Measurements from ENCODE around the gene TENM3.
"Not testable (repeated sequence)": the region's sequence is repeated elsewhere in the genome, so short reads cannot be mapped to it uniquely, and the experiment has no call there.

The TENM3 gene

DNA sequence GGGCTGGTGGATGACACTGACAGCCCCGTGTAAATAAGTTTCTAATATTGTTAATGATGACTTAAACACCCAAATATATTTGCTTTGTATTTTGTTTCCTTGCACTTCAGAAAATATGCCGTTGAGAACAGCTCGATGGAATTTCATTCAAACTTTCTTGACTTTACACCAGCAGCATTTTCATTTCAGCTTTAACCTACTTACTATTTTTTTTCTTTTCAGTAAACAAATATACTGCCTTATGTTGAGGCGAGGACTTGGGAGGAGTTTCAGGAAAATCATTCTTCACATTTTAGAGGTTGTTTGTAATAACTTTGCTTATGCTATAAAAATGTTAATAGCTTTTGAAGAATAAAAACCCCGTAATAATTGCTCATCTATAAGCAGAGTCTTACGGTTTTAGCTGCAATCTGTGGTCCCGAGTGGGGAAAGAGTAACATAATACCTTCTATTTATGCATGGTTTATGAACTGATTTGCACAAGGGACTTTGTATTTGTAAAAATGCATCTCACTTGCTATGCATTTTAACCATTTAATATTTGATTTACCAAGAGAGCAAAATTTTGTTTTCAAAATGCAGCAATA lies 14.1 kb upstream of the TENM3 start:
- no peak for DNase-seq

DNA sequence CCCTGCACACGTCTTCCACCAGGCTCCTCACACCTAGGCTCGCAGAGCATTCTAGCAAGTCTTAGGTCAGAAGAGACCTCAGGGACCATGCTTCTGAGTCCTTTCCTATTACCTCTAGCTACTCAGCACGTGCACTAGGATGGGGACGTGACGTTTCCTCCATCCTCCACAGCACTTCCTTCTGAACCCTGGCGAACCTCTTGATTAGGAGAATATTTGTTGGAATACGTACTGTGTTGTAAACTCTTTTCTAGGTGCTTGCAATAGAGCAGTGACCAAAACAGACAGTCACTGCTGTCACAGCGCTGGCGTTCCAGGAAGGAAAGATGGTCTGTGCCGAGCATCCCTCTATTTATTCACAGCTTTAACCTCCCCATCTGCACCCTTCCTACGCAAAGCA lies 12.9 kb upstream of the TENM3 start:
- no peak for DNase-seq

DNA sequence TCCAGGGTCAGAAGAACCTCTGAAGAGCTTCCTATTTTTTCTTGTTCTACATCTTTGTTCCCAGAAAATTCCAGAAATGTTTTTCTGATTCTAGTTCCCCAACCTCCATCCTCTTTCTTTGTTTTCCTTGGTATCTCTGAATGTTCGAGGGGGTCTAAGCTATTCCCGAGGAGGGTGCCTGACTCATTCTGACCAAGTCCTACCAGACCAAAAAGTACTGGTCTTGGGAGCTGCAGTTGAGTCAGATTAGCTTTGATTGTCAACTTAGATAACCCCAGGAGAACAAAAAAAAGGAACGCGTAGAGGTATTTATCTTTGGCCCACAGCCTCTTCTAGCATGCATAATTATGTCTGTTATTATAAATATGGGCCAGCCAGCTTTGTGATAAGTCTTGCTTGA lies 12.1 kb upstream of the TENM3 start:
- no peak for DNase-seq

DNA sequence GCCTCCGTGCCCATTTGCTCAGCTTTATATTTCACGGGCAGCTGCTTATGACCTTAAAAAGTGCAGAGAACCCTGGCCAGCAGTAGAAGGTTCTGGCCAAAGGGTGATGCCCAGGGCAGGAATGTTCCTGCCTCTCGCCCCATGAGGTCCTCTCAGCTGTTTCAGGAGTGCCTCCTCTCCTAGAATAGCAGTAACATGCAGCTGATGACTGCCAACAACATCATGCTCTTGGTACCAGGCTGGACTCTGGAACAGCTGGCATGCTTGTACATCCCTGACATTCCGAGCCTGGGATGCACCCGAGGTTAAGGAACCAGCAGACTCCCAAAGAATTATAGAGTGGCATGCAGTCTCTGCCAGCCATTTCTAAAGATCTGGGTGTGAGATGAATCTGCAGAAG lies 11.7 kb upstream of the TENM3 start:
- DNase-seq: no peak

DNA sequence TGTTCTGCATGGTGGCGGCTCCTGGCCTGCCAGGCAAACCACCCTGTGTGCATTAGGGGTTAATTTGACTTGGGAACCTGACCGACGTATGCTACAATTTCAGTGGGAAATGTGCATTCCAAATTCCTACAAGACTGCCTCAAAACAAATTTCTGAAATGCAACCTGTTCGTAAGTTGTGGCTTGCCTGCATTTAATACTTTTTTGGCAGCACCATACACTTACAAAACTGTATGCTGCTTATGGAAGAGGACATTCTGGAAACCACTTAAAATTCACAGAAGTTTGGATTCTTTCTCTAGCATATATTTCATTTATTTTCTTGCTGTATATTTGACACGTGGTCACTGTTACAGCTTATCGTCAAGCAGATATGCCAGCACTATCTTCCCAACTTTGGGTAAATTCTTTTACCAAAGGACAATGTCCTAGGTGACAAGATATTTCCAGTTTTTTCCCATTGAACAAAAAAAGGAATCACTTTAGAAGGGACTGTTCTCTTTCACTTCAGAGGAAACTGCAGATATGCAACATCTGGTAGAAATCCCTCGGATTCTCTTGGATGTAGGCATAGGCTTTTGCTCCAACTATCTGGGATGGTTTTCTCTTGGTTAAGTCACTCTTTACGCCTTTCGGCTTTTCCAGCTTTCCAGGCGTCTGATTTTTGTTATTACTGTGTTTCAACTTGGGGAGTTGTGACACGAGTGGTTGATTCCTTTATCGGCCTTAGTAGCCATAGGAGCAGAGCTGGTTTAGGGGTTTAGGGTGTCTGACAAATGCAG lies 9.7 kb upstream of the TENM3 start:
- no peak for DNase-seq

DNA sequence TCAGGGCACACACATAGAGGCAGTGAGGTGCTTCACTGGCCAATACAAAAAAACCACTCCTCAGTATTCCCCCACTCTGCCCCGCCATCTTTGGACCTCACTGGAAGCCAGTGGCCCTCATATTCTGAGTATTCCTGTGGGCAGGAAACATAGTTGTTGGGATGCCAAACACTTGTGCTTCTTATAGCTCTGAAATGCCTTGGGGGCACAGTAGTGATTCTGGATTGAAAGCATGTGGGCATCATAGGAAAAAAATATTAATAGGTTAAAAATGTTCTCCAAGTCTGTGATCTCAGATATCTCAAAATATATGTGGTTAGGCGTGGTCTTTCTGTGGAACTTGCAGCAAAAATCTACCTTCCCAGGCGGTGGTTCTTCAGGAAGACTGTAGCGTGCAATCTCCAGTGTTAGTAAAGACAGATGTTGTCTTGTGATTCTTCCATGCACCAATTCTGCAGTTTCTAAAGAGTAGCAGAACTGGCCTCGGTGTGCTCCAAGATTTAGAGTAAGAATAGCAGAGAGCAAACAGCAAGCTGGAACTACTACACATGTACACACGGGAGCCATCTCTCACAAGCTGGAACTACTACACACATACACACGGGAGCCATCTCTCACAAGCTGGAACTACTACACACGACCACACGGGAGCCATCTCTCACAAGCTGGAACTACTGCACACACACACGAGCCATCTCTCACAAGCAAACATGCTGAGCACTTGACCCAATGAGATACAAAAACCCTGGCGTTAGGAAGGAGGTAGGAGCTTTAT lies 8.0 kb upstream of the TENM3 start:
- DNase-seq: no peak

DNA sequence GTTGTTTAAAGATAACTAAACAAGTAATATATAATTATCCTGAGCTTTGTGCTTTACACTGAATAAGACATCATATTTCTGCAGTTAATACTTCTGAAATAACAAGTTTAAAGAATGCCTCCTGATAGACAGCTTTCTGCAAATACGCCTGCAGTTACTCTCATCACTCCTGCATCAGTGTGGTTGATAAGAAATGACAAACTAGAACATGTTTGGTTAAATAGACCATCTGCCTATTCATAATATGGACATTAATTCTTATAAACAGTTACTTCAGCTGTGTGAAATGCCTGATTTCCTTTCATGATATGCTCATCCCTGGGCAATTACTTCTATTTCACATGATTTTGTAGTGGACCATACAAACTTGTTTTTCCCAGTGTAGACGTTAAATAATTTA lies 7.0 kb upstream of the TENM3 start:
- no peak for DNase-seq

DNA sequence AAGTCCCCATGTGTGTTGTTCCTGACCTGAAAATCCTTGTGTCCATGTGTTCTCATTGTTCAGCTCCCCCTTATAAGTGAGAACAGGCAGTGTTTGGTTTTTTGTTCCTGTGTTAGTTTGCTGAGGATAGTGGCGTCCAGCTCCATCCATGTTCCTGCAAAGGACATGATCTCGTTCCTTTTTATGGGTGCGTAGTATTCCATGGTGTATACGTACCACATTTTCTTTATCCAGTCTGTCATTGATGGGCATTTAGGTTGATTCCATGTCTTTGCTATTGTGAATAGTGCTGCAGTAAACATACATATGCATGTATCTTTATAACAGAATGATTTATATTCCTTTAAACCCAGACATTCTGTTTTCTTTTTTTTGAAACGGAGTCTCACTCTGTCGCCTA lies 6.2 kb upstream of the TENM3 start:
- DNase-seq: not testable (repeated sequence)

DNA sequence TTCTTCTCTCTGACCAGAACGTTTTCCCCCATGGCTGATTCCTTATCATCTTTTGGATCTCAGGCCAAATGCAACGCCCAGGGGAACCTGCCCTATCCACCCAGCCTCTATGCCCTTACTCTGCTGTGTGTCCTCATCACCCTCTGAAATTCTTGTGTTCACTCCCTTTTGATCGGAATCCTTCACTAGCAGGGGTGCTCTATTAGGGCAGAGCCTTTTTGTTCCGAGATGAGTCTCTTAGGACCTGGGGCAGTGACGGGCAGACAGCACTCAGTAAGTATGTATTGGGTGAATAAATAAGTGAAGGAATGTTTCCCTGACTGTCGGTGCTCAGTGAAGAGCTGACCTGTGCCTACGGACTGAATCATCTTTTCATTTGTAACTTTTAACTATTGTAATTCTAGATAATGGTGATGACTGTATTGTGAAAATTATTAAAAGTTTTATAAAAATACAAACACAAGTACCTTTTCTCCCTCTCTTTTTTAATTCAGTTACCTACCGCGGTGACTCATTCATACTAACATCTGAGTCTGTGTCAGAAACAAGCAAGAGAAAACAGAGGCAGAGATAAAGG lies 4.8 kb upstream of the TENM3 start:
- no peak for DNase-seq

DNA sequence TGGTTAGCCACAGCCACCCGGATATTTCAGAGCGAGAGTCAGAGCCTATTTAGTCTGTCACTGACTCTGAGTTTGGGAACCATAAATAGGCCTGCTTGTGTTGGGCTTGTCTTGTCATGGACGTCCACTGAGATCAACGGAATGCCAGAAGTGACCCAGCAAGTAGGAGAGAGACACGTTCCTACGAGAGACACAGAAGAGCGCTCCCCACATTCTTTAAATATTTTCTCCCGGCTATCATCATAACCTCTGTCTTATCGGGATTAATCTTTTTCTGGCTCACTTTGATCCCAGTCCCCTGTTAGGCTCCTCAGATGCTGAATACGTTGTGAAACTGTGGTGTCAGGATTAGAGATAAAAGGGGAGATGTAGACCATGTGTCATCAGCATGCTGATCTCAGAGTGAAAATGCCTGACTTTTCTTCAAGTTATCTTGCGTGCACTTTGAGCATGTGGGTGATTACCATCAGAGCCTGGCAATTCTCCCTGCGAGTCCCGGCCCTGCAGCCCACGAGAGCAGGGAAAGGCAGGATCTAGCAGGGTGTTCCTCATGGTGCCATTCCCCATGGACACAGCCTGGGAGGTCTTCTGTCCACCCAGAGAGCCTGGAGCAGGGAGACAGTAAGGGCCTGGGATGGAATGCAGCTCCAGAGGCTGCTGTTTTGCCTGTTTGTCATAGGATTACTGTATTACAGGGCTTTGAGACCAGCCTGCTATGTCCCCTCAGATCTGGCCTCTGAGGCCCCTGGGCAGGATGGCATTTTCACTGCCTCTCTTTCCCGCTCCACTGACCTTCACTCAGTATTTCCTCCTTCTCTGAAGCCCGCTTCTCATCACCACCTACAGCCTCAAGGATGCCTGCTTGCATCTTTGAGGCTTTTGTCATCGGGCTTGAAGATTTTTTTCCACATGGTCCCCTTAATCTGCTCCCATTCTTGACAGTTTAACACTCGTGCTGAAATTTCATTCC lies 2.8 kb upstream of the TENM3 start:
- DNase-seq: no peak

DNA sequence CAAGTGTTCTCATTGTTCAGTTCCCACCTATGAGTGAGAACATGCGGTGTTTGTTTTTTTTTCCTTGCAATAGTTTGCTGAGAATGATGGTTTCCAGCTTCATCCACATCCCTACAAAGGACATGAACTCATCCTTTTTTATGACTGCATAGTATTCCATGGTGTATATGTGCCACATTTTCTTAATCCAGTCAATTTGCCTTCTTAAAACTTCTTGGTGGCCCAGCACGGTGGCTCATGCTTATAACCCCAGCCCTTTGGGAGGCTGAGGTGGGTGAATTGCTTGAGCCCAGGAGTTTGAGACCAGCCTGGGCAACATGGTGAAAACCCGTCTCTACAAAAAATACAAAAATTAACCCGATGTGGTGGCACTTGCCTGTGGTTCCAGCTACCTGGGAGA lies 942 bp upstream of the TENM3 start:
- DNase-seq: not testable (repeated sequence)

DNA sequence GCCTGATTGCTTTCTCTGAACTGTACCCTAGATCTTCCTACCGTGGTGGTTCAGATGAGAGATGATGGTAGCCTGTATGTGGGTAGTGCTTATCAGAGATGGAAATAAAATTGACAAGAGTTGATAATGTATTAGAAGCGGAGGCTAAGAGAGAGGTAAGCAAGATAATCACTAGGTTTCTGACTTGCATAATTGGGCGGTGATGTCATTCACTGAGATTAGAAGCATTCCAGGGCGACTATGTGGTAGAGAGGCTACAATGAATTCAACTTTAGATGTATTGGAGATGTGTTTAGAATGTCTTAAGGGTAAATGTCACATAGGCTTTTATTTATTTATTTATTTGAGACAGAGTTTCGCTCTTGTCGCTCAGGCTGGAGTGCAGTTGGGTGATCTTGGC lies 415 bp upstream of the TENM3 start:
- DNase-seq: no peak

DNA sequence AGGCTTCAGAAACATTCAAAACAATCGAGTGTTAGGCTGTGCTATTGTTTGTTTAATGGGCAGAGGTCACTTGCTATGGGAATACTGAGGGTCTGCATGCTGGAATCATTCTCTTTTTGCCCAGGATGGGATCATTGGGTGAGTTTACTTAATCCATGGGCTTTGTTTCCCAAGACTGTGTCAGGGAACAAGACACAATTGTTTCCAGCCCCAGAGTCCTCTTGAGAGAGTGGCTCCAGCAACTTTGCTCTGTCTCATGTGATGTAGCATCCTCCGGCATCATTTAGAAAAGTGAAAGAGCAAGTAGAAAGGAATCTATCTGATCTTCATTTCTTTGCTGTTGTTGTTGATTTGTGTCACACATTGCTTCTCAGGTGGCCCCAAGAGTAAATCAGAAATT lies 1.8 kb downstream of the TENM3 start:
- DNase-seq: no peak

DNA sequence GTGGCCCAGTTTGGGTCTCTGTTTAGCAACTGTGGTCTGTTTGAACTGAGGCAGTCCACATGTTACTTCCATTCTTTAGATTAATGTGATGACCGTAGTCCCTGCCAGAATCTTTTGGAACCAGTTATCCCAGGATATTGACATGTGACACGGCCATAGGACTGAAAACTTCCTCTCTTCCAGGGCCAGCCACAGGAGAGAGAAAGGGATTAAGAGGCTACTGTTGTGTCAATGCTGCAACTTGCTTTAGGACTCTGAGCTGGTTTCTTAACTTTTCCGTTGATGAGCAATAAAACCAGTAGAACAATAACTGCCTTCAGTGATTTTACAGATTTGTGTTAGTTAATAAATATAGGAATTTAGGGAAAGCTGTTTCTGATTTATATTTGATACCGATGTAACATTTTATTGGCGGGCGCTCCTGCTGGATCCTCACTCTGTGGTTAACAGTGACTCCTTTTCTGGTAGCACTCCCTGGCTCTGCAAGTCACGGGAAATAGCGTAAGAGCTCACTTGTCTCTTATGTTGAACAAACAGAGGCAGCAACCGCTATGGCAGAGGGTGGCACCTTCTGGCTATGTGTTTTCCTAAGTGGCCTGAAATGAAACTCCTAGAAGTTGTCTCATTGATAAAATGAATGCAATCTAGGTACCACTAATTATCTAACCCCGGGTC lies 2.5 kb downstream of the TENM3 start:
- no peak for DNase-seq

DNA sequence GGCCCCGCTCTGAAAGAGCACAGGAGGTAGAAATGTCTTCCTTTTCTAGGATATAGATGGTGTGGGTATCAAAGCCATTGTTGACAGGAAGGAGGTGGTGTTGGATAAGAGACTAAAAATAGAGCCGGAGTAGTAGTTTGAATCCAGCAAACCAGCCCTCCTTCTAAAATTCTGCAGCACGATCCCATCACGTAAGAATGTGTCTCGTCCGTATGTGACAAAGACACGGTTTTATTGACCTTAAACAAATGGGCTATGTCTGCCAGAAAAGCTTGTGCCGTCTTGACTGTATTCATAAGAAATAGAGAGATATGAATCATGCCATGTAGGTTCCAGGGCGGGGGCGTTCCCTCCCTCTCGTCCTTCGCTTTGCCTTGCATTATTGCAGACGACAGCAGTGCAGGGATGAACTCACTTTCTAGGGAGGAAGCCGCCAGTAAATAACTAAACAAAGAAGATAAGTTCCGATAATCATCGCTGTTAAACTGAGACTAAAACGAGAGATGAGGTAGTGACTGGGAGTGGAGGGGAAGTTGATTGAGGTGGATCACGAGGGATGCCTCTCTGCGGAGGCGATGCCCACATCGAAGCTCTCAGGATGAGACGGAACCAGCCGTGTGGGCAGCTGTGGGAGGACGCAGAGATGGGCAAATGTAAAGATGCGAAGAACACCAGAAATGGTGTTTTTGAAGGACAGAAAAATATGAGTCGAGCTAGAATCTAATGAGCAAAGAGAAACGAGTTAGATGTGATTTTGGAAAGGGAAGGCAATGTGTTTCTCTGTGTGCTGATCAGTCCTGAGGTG lies 3.4 kb downstream of the TENM3 start:
- no peak for DNase-seq

DNA sequence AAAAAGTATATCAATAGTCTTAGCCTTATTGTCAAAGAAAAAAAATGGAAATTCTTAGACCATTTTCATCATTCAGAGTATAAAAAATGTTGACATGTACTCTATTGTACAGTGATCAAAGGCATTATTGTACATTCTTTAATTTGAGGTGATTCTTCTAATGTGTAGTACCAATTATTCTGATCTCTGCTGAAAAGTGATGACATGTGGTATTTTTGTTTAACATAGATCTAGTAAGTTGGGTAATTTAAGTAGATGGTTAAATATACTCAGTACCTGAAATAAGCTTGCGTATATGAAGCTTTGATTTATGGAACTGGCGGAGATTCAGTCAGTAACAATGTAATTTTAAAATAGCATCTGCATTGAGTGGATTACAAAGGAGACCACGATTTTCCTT lies 5.1 kb downstream of the TENM3 start:
- DNase-seq: no peak

DNA sequence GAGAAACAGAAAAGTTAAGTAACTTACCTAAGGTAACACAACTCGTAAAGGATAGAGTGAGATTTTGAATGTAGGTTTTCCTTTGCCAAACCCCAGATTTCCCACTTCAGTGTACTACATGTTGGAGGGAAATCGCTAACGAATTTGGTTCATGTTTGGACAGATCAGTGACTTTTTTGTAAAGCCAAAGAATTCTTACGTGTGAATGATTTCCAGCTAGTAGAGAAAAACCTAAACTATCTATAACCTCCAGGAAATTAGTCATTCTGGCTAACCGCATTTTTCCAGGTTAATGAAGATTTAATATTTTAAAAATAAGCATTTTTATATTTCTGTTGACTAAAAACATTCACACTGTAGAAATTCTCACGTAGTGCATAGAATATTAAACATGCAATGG lies 7.2 kb downstream of the TENM3 start:
- no peak for DNase-seq

DNA sequence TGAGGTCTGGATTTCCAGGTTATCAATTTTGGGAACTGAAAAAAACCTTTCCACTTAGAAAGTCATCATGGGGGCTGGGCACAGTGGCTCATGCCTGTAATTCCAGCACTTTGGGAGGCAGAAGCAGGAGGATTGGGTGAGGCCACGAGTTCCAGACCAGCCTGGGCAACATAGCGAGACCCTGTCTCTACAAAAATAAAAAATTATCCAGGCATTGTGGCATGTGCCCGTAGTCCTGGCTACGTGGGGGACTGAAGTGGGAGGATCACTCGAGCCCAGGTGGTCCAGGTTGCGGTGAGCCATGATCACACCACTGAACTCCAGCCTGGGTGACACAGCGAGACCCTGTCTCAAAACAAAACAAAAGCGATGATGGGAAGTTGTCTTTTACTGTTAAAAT lies 7.9 kb downstream of the TENM3 start:
- DNase-seq: no peak

DNA sequence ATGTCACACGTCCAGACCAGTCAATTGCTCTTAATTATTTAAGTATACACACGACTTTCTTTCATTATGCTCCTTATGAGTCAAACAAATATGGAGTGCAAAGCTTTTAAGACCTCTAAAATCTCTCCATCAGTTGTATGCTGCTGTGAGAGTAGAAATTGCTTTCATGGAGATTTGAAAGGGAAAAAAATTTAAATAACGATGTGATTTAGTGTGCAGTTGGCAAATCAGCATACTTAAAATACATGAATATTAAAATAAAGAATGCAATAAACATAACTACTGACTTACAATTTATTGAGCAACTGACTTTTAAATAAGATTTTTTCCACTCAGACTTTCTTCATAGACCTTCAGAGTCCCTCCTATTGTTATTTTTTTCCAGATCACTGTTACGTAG lies 9.0 kb downstream of the TENM3 start:
- DNase-seq: no peak

DNA sequence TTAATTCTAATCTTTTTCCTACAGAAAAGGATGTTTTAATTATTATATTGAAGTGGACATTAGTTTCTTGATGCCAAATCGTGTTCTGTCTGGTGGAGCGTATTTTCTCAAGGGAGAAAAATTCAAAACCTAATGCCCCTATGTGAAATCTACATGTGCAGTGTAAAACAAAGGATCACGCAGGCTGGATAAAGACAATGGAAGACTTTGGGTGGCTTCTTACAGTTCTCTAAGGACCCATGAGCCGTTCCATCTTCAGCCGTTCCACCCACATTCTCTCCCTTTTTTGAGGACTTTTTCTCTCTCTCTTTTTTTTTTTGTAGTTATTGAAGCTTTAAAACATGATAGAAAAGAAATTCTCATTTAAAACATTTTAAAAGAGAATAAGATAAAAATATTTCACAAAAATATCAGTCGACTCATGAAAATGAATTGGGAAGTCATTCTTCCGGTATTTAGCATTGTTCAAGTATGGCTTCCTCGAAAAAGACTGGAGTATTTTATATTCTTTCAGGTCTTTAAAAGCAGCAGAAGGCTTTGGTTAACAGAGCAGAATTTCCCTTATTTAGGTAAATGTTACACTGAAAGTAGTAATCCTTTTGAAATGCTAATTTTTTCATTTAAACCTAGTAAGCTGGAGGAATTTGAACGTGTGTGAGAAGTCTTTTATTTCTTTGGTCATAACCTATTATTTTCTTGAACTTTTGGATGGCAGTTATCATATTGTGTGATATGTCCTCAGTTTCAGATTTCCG lies 11.0 kb downstream of the TENM3 start:
- DNase-seq: no peak
